ENCODE measurements around the gene ARHGEF2.
A peak's percentile ranks its signal among the peaks of the same experiment; 100 is the strongest.

Gene ARHGEF2

DNA sequence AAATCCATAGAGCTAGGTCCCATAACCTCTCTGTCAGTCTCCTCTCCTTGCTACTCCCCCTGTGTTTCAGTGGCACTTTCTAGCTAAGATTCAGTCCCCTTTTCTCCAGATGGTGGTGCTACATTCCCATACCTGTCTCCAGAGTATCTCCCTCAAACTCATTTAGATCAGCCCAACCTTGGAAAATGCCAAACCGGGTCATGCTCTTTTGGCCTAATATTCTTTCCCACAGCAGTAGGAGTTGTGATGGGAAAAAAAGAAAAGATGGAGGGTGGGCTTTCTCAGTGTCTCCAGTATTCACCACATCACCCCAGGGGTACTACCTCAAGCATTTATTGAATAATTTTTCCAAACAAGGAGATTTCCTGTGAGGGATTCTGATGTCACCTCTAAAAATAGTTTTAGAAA lies 40.1 kb downstream of the ARHGEF2 start:
- DNase-seq (ENCODE audit: low read depth), result peak; percentile 30
- H3K4me3 ChIP-seq (ENCODE audit: low read depth, low read length), result no peak overlapping the region

GRCh38 chr1:155934936-155935590 lies 43.3 kb downstream of the ARHGEF2 start:
- H3K4me3 ChIP-seq (ENCODE audit: low read depth, low read length), result peak overlapping the region; percentile 90
- TF ChIP-seq, protein P1, sequence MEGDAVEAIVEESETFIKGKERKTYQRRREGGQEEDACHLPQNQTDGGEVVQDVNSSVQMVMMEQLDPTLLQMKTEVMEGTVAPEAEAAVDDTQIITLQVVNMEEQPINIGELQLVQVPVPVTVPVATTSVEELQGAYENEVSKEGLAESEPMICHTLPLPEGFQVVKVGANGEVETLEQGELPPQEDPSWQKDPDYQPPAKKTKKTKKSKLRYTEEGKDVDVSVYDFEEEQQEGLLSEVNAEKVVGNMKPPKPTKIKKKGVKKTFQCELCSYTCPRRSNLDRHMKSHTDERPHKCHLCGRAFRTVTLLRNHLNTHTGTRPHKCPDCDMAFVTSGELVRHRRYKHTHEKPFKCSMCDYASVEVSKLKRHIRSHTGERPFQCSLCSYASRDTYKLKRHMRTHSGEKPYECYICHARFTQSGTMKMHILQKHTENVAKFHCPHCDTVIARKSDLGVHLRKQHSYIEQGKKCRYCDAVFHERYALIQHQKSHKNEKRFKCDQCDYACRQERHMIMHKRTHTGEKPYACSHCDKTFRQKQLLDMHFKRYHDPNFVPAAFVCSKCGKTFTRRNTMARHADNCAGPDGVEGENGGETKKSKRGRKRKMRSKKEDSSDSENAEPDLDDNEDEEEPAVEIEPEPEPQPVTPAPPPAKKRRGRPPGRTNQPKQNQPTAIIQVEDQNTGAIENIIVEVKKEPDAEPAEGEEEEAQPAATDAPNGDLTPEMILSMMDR (IDR thresholded peaks at IDR 0.05; ENCODE audit: control insufficient read depth, extremely low read depth, insufficient read depth), result no peak
- no peak for DNase-seq (ENCODE audit: low read depth)

More for the DNA sequence above, 40.1 kb downstream of the ARHGEF2 start:
- TF ChIP-seq, protein P1 (IDR thresholded peaks at IDR 0.05; ENCODE audit: control insufficient read depth, extremely low read depth, insufficient read depth), result peak; percentile 80

GRCh38 chr1:155934097-155934935 lies 44.0 kb downstream of the ARHGEF2 start, which contains the start of gene KHDC4:
Gene KHDC4 (minus strand): TSS chr1:155934413. CDS start chr1:155934373, 40 bp downstream.
- peak; percentile 99 for DNase-seq (ENCODE audit: low read depth)
- peak within 1 kb of the TSS; percentile 90 for H3K4me3 ChIP-seq (ENCODE audit: low read depth, low read length)
- TF ChIP-seq, protein P1 (IDR thresholded peaks at IDR 0.05; ENCODE audit: control insufficient read depth, extremely low read depth, insufficient read depth), result no peak

DNA sequence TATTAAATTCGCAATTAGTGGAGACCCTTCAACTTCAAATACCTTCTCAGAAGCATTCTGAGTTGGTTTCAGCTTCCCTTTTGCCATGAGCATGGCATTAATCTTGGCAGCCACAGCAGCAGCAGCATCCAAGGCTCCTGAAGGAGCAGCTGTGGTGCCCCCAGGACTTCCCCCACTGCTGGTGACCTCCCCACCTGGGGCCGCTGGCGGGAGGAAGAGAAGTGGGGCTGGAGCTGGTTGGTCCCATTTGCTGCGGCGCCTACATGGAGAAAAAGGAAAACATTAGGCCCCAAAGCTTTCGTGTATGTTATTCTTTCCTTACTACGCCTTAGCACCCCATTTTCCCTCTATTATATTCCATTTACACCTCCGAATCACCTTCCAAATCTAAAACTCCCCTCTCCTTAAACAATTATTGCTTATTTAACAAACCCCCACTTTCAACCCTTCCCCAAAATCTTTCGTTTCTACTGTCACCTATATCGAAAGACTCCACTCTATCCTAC lies 44.7 kb downstream of the ARHGEF2 start:
- TF ChIP-seq, protein P1 (IDR thresholded peaks at IDR 0.05; ENCODE audit: control insufficient read depth, extremely low read depth, insufficient read depth), result no peak
- H3K4me3 ChIP-seq (ENCODE audit: low read depth, low read length), result peak overlapping the region; percentile 90
- DNase-seq (ENCODE audit: low read depth), result no peak

- H3K4me3 ChIP-seq (ENCODE audit: low read depth, low read length), result peak overlapping the region; percentile 90
- TF ChIP-seq, protein P1 (IDR thresholded peaks at IDR 0.05; ENCODE audit: control insufficient read depth, extremely low read depth, insufficient read depth), result no peak
- DNase-seq (ENCODE audit: low read depth), result no peak
Measured at GRCh38 chr1:155932487-155932886, 45.9 kb downstream of the ARHGEF2 start.

DNA sequence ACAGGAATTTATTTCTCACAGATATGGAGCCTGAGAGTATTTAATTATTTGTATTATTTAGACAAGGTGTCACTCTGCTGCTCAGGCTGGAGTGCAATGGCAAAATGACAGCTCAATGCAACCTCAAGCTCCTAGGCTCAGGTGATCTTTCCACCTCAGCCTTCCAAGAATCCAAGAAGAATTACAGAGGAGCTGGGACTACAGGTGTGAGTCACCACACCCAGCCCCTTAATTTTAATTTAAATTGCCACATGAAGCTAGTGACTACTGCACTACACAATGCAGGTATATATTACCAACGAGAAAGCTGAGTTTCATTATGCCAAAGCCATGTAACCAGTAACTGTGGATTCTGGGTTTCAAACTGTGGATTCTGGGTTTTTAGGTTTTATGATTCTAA lies 46.3 kb downstream of the ARHGEF2 start:
- H3K4me3 ChIP-seq (ENCODE audit: low read depth, low read length), result no peak overlapping the region
- TF ChIP-seq, protein P1 (IDR thresholded peaks at IDR 0.05; ENCODE audit: control insufficient read depth, extremely low read depth, insufficient read depth), result no peak

More for the DNA sequence above, 46.3 kb downstream of the ARHGEF2 start:
- no peak for DNase-seq (ENCODE audit: low read depth)

Measured in LNCaP clone FGC (cell line).